SK-N-SH treated with all-trans-retinoic acid at 6 μM for 48 hours (cell line): ENCODE measurements around the gene MRPS5.

ENCODE experiments used
- ATAC-seq: fragments of 200-7000 bp; cut with Tn5 transposase; 3 replicates; pipeline ENCODE4 v1.9.1; 2020; ENCODE audit warnings: mild to moderate bottlenecking, moderate library complexity
- ISL1 ChIP-seq: fragments of 250-450 bp; sonication (Bioruptor Pico); IDR thresholded peaks from 2 replicates; pipeline ENCODE4 v2.1.2; 2022; ENCODE audit warnings: mild to moderate bottlenecking, moderate library complexity
- PPARA ChIP-seq: fragments of 250-450 bp; sonication (Bioruptor Pico); IDR thresholded peaks from 2 replicates; pipeline ENCODE4 v1.5.0; 2020; ENCODE audit warnings: mild to moderate bottlenecking, borderline replicate concordance
- ZNF8 ChIP-seq: fragments of 450-650 bp; formaldehyde crosslinking; IDR thresholded peaks from 2 replicates; pipeline ENCODE4 v1.5.0; 2020; ENCODE audit warnings: mild to moderate bottlenecking, moderate library complexity

The MRPS5 gene

GRCh38 chr2:95036596-95037383 is 84.8 kb downstream of the MRPS5 start:
- ATAC-seq, result no peak
- TF ChIP-seq PPARA (CRISPR knock-in tag), result no peak
- TF ChIP-seq ISL1 (CRISPR knock-in tag), result no peak
- TF ChIP-seq ZNF8 (CRISPR knock-in tag), result no peak
